HG03097 (cell line): ENCODE data around the gene CEP112.

Source experiments
- ATAC-seq: cut with Tn5 transposase; IDR thresholded peaks from one replicate; pipeline ENCODE4 v1.9.1; 2021; ENCODE audit not compliant: unreplicated experiment, low FRiP score

CEP112 gene

GRCh38 chr17:65942592-65942991 is 249.3 kb downstream of the CEP112 start:
- ATAC-seq = no peak

- ATAC-seq = no peak
These were observed 250.5 kb downstream of the CEP112 start for GRCh38 chr17:65941356-65941899.

GRCh38 chr17:65936013-65936412 is 255.9 kb downstream of the CEP112 start:
- ATAC-seq = no peak

- no peak for ATAC-seq
These were observed 258.6 kb downstream of the CEP112 start for GRCh38 chr17:65933290-65933689.

GRCh38 chr17:65931246-65932149 is 260.4 kb downstream of the CEP112 start:
- no peak for ATAC-seq

- no peak for ATAC-seq
These were observed 261.7 kb downstream of the CEP112 start for GRCh38 chr17:65930140-65930730.

- no peak for ATAC-seq
These were observed 265.3 kb downstream of the CEP112 start for GRCh38 chr17:65926599-65926998.

- no peak for ATAC-seq
These were observed 266.2 kb downstream of the CEP112 start for GRCh38 chr17:65925606-65926307.

- no peak for ATAC-seq
These were observed 270.9 kb downstream of the CEP112 start for GRCh38 chr17:65920996-65921395.

GRCh38 chr17:65918916-65919315 is 273.0 kb downstream of the CEP112 start:
- ATAC-seq = no peak

- no peak for ATAC-seq
These were observed 273.4 kb downstream of the CEP112 start for GRCh38 chr17:65918500-65918899.

GRCh38 chr17:65917560-65917959 is 274.4 kb downstream of the CEP112 start:
- no peak for ATAC-seq

- no peak for ATAC-seq
These were observed 275.5 kb downstream of the CEP112 start for GRCh38 chr17:65916425-65916824.

GRCh38 chr17:65914784-65915342 is 277.1 kb downstream of the CEP112 start:
- ATAC-seq = peak; percentile 85

- ATAC-seq = no peak
These were observed 278.5 kb downstream of the CEP112 start for GRCh38 chr17:65913326-65913850.

GRCh38 chr17:65910836-65911235 is 281.1 kb downstream of the CEP112 start:
- ATAC-seq = no peak

GRCh38 chr17:65902831-65903522 is 289.0 kb downstream of the CEP112 start:
- ATAC-seq = no peak

GRCh38 chr17:65902155-65902554 is 289.8 kb downstream of the CEP112 start:
- no peak for ATAC-seq

GRCh38 chr17:65901394-65901793 is 290.5 kb downstream of the CEP112 start:
- ATAC-seq = no peak

GRCh38 chr17:65900216-65900615 is 291.7 kb downstream of the CEP112 start:
- ATAC-seq = no peak
